ENCODE results near the gene SOX2.

The SOX2 gene

GRCh38 chr3:181695661-181696491, 15.8 kb upstream of the SOX2 start:
- peak overlapping the region; percentile 61 for H3K9ac ChIP-seq (ENCODE audit: low read depth, low read length)
- no peaks in the 10 kb centered on the region for H3K36me3 ChIP-seq (ENCODE audit: insufficient read depth, low read length)
- H3K4me1 ChIP-seq (ENCODE audit: control insufficient read depth, insufficient read depth, low read length): peaks cover 18% of the 10 kb centered on the region
- peak overlapping the region; percentile 87 for H3K4me2 ChIP-seq (ENCODE audit: low read length)
- peak overlapping the region; percentile 68 for H3K4me3 ChIP-seq (ENCODE audit: low read length)
- no peaks in the 10 kb centered on the region for H3K9me3 ChIP-seq (replicated peaks; ENCODE audit: low read length)
- H3K27me3 ChIP-seq (ENCODE audit: control insufficient read depth, insufficient read depth, low read length): peaks cover 51% of the 10 kb centered on the region

- H3K27me3 ChIP-seq (ENCODE audit: control insufficient read depth, insufficient read depth, low read length): peaks cover 54% of the 10 kb centered on the region
- H3K9me3 ChIP-seq (replicated peaks; ENCODE audit: low read length): no peaks in the 10 kb centered on the region
- H3K9ac ChIP-seq (ENCODE audit: low read depth, low read length): no peak overlapping the region
- H3K4me3 ChIP-seq (ENCODE audit: low read length): no peak overlapping the region
- H3K4me2 ChIP-seq (ENCODE audit: low read length): peak overlapping the region; percentile 87
- peaks cover 18% of the 10 kb centered on the region for H3K4me1 ChIP-seq (ENCODE audit: control insufficient read depth, insufficient read depth, low read length)
- H3K36me3 ChIP-seq (ENCODE audit: insufficient read depth, low read length): no peaks in the 10 kb centered on the region
These were observed 15.0 kb upstream of the SOX2 start for GRCh38 chr3:181696626-181697230.

GRCh38 chr3:181698263-181698954, 13.3 kb upstream of the SOX2 start:
- Histone ChIP-seq H3K9me3 (replicated peaks; ENCODE audit: low read length) (no peaks in the 10 kb centered on the region), H3K36me3 (ENCODE audit: insufficient read depth, low read length) (no peaks in the 10 kb centered on the region), H3K9ac (ENCODE audit: low read depth, low read length) (no peak overlapping the region), H3K4me1 (ENCODE audit: control insufficient read depth, insufficient read depth, low read length) (peaks cover 18% of the 10 kb centered on the region), H3K4me2 (ENCODE audit: low read length) (no peak overlapping the region), H3K27me3 (ENCODE audit: control insufficient read depth, insufficient read depth, low read length) (peaks cover 67% of the 10 kb centered on the region), H3K4me3 (ENCODE audit: low read length) (no peak overlapping the region)

GRCh38 chr3:181699171-181699903, 12.4 kb upstream of the SOX2 start:
- H3K4me2 ChIP-seq (ENCODE audit: low read length): no peak overlapping the region
- H3K36me3 ChIP-seq (ENCODE audit: insufficient read depth, low read length): no peaks in the 10 kb centered on the region
- H3K4me1 ChIP-seq (ENCODE audit: control insufficient read depth, insufficient read depth, low read length): peaks cover 18% of the 10 kb centered on the region
- H3K9me3 ChIP-seq (replicated peaks; ENCODE audit: low read length): no peaks in the 10 kb centered on the region
- H3K9ac ChIP-seq (ENCODE audit: low read depth, low read length): no peak overlapping the region
- no peak overlapping the region for H3K4me3 ChIP-seq (ENCODE audit: low read length)
- peaks cover 76% of the 10 kb centered on the region for H3K27me3 ChIP-seq (ENCODE audit: control insufficient read depth, insufficient read depth, low read length)

DNA sequence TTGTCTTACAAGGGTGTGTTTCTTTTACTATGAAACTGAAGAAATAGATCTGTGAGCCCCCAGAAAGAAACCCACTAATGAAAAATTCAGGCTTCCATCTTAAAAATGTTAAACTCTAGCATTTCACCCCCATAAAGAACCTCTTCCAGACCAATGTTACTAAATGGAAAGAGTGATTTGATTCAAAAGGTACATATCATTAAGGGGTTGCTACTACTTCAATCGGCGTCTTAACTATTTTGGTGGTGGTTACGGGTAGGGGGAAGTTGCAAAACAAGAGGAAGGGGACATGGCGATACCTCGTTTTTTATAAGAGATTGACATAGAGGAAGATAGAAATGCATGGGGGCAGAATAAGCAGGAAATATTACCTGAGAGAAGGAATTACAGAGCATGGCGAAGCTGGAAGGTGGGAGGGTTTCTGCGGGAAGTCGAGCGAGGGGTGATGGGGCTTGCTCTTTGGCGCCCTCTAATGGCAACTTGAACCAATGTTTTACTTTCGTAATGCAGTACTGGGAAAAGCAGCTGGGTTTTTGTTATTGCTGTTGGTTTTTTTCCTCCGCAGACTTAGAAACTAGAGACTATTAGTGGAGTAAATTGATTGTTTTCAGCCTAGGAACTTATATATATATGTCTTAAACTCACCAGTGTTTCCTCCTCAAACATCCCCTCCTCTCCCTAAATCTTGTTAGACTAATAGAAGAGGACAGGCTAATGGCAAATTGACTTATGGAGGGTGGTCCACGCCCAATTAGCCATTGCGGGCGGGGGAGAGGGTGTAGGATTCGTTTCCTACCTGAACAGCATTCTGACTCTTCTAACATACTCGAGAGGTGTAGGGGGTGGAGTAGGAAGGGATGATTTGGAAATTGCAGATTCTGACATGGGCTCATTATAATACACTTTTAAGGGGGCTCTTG, 11.3 kb upstream of the SOX2 start:
- peaks cover 13% of the 10 kb centered on the region for H3K4me1 ChIP-seq (ENCODE audit: control insufficient read depth, insufficient read depth, low read length)
- peak overlapping the region; percentile 77 for H3K4me2 ChIP-seq (ENCODE audit: low read length)
- H3K36me3 ChIP-seq (ENCODE audit: insufficient read depth, low read length): no peaks in the 10 kb centered on the region
- H3K27me3 ChIP-seq (ENCODE audit: control insufficient read depth, insufficient read depth, low read length): peaks cover 86% of the 10 kb centered on the region
- no peak overlapping the region for H3K9ac ChIP-seq (ENCODE audit: low read depth, low read length)
- H3K9me3 ChIP-seq (replicated peaks; ENCODE audit: low read length): no peaks in the 10 kb centered on the region
- peak overlapping the region; percentile 50 for H3K4me3 ChIP-seq (ENCODE audit: low read length)

GRCh38 chr3:181701096-181701495, 10.6 kb upstream of the SOX2 start:
- no peak overlapping the region for H3K9ac ChIP-seq (ENCODE audit: low read depth, low read length)
- no peaks in the 10 kb centered on the region for H3K9me3 ChIP-seq (replicated peaks; ENCODE audit: low read length)
- H3K36me3 ChIP-seq (ENCODE audit: insufficient read depth, low read length): no peaks in the 10 kb centered on the region
- H3K4me1 ChIP-seq (ENCODE audit: control insufficient read depth, insufficient read depth, low read length): peaks cover 6% of the 10 kb centered on the region
- H3K27me3 ChIP-seq (ENCODE audit: control insufficient read depth, insufficient read depth, low read length): peaks cover 84% of the 10 kb centered on the region
- H3K4me3 ChIP-seq (ENCODE audit: low read length): no peak overlapping the region
- no peak overlapping the region for H3K4me2 ChIP-seq (ENCODE audit: low read length)

DNA sequence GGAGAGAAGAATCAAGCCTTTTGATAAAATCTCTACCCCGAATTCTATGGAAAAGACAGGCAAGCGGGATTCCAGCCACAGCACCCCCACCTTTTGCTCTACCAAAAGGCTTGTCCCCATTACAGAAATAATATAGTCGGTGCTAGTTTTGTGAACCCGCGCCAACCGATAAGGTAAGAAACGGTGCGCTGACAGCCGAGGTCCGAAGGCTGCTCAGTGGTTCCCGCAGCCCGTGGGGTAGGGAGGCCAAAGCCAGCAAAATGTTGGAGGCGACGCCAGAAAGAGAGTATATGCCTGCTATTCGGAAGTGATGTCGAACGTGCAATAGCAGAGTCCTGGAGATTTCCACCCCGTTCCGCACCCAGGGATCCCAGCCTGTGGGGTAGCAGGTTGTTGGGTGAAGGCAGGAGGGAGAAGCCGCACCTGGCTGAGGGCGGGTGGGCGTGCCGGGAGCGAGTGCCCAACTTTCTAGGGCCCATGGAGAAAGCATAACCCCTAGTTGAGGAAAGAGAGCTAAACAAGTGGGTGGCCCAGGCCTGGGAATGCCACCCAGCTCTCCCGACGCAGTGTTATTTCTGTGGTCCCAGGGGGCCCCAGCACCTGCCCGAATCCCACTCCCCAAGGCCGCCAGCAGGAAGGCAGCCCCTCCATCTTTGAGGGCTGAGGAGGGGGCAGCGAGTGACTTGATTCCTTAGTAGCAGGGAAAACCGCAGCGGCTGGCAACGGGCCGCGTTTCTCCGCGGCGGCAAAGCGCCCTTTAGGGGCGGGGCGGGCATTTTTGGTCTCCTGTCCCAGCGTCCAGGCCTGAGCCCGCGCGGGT, 7.9 kb upstream of the SOX2 start:
- Histone ChIP-seq H3K9me3 (replicated peaks; ENCODE audit: low read length) (no peaks in the 10 kb centered on the region), H3K27me3 (ENCODE audit: control insufficient read depth, insufficient read depth, low read length) (peaks cover 85% of the 10 kb centered on the region), H3K36me3 (ENCODE audit: insufficient read depth, low read length) (no peaks in the 10 kb centered on the region), H3K4me2 (ENCODE audit: low read length) (no peak overlapping the region), H3K9ac (ENCODE audit: low read depth, low read length) (no peak overlapping the region), H3K4me3 (ENCODE audit: low read length) (no peak overlapping the region), H3K4me1 (ENCODE audit: control insufficient read depth, insufficient read depth, low read length) (peaks cover 3% of the 10 kb centered on the region)

- Histone ChIP-seq H3K36me3 (ENCODE audit: insufficient read depth, low read length) (no peaks in the 10 kb centered on the region), H3K9ac (ENCODE audit: low read depth, low read length) (no peak overlapping the region), H3K27me3 (ENCODE audit: control insufficient read depth, insufficient read depth, low read length) (peaks cover 79% of the 10 kb centered on the region), H3K4me1 (ENCODE audit: control insufficient read depth, insufficient read depth, low read length) (peaks cover 3% of the 10 kb centered on the region), H3K4me2 (ENCODE audit: low read length) (no peak overlapping the region), H3K9me3 (replicated peaks; ENCODE audit: low read length) (no peaks in the 10 kb centered on the region), H3K4me3 (ENCODE audit: low read length) (no peak overlapping the region)
These were observed 7.2 kb upstream of the SOX2 start for GRCh38 chr3:181704421-181705085.

- peaks cover 3% of the 10 kb centered on the region for H3K4me1 ChIP-seq (ENCODE audit: control insufficient read depth, insufficient read depth, low read length)
- no peak overlapping the region for H3K9ac ChIP-seq (ENCODE audit: low read depth, low read length)
- H3K9me3 ChIP-seq (replicated peaks; ENCODE audit: low read length): no peaks in the 10 kb centered on the region
- H3K4me3 ChIP-seq (ENCODE audit: low read length): no peak overlapping the region
- H3K4me2 ChIP-seq (ENCODE audit: low read length): no peak overlapping the region
- H3K27me3 ChIP-seq (ENCODE audit: control insufficient read depth, insufficient read depth, low read length): peaks cover 78% of the 10 kb centered on the region
- no peaks in the 10 kb centered on the region for H3K36me3 ChIP-seq (ENCODE audit: insufficient read depth, low read length)
These were observed 6.6 kb upstream of the SOX2 start for GRCh38 chr3:181705086-181705480.

Data from skeletal muscle satellite cell (primary cell).